Activated CD8-positive, alpha-beta T cell treated with anti-CD3 and anti-CD28 coated beads for 36 hours (primary cell): Measurements from ENCODE around the gene INPP4A. TPM values are rescaled to one million over a fixed set of nuclear protein-coding genes. Genes with fewer than 3 reads are reported as not detected.

ENCODE experiments used
- ATAC-seq: fragments of 200-7000 bp; cut with Tn5 transposase; one replicate; pipeline ENCODE4 v1.10.0; 2021; ENCODE audit warnings: mild to moderate bottlenecking, moderate library complexity
- CTCF ChIA-PET: fragments of 350-600 bp; sonication (Branson Sonifier 250); formaldehyde crosslinking; loops from one replicate; lab custom pipeline; 2021; ENCODE audit warnings: antibody characterized with exemption; lab: Charles Lee
- POLR2A ChIA-PET: fragments of 350-600 bp; sonication (Branson Sonifier 250); formaldehyde crosslinking; loops from one replicate; lab custom pipeline; 2021; ENCODE audit warnings: antibody characterized with exemption; lab: Charles Lee
- DNase-seq: peaks from one replicate; pipeline ENCODE4 v3.0.0-alpha.2; 2020
- H3K27ac Mint-ChIP-seq: one replicate; pipeline ENCODE4 v1.8.0; 2021; ENCODE audit warnings: mild to moderate bottlenecking, mixed read lengths
- H3K27me3 Mint-ChIP-seq: one replicate; pipeline ENCODE4 v1.8.0; 2021; ENCODE audit warnings: mixed read lengths
- H3K36me3 Mint-ChIP-seq: one replicate; pipeline ENCODE4 v1.8.0; 2021; ENCODE audit warnings: low read depth, mixed read lengths
- H3K4me1 Mint-ChIP-seq: one replicate; pipeline ENCODE4 v1.8.0; 2021; ENCODE audit warnings: low read depth, mixed read lengths
- H3K4me3 Mint-ChIP-seq: one replicate; pipeline ENCODE4 v1.8.0; 2021; ENCODE audit warnings: mild to moderate bottlenecking, moderate library complexity, mixed read lengths
- H3K9me3 Mint-ChIP-seq: one replicate; pipeline ENCODE4 v1.8.0; 2021; ENCODE audit warnings: mixed read lengths
- CTCF ChIP-seq: fragments of 200-600 bp; IDR thresholded peaks from one replicate; pipeline ENCODE4 v1.8.0; 2022; ENCODE audit warnings: antibody characterized with exemption, mild to moderate bottlenecking
- intact Hi-C: fragments of 100-400 bp; cut with micrococcal nuclease; formaldehyde crosslinking; loops from one replicate; pipeline ENCODE4 v1.10.0; 2022
- total RNA-seq, 2 experiments: library from RNA; stranded (reverse); gene quantifications; one replicate each; pipeline ENCODE4 v1.2.3, GENCODE V29; 2021

INPP4A gene
- total RNA-seq, 2 experiments from 2014 or later, result 46.7 to 46.9 TPM

DNA sequence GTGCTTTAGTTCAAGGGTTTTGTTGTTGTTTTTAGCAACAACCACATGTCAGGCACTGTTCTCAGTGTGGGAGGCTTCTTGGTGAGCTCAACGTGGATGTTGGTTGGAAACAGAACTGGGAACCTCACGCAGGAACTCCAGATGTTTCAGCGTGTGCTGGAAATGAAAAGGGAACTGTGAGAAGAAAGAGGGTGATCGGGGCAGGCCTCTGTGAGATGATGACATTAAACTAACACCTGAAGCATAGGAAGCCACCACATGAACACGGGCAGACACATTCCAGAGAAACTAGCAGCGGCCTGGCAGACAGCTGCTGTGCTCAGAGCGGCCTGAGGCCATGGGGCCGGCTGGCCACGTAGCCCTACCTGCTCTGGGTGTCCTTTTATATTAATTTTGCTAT lies 97.2 kb downstream of the INPP4A start:
- ChIA-PET POLR2A (interaction anchor here (0.8 to 0.9 kb wide), 2 partner anchors 8 to 62 kb away, joined by 3 to 4 read pairs; no protein-coding TSS in a partner anchor), CTCF (interaction anchor here (0.8 to 1.7 kb wide), 4 partner anchors 16 to 129 kb away, joined by 3 to 9 read pairs (median 3); no protein-coding TSS in a partner anchor)
- no peak for ATAC-seq
- Mint-ChIP-seq H3K27ac (peak overlapping the region; percentile 67), H3K36me3 (peaks cover 32% of the 10 kb centered on the region), H3K9me3 (no peaks in the 10 kb centered on the region), H3K27me3 (no peaks in the 10 kb centered on the region), H3K4me3 (no peak overlapping the region), H3K4me1 (peaks cover 14% of the 10 kb centered on the region)
- TF ChIP-seq CTCF, result no peak
- no peak for DNase-seq
- intact Hi-C loops, result no loop called here

DNA sequence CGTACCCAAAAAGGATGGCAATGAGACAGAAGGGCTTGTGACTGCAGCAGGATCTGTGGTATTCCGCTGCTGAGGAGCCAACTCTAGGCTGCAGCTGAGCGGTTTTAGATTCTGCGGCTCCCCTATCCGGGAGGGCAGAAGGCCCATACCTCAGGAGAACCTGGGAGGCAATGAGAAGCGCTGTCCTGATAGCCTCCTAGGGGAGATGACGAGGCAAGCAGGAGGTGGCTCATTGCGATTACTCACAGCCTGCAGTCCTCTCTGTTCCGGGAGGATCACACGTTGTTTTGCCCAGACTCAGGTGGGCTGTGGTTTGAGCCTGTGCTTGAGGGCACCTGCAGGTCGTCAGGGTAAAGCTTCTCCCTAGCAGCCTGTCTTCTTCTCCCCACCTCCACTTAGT lies 98.6 kb downstream of the INPP4A start:
- Mint-ChIP-seq H3K4me3 (no peak overlapping the region), H3K4me1 (peaks cover 27% of the 10 kb centered on the region), H3K9me3 (no peaks in the 10 kb centered on the region), H3K27me3 (no peaks in the 10 kb centered on the region), H3K36me3 (peaks cover 37% of the 10 kb centered on the region), H3K27ac (no peak overlapping the region)
- CTCF ChIA-PET, result interaction anchor here (0.8 to 1.7 kb wide), 3 partner anchors 10 to 25 kb away, joined by 3 to 9 read pairs (median 3); no protein-coding TSS in a partner anchor
- DNase-seq, result no peak
- POLR2A ChIA-PET, result no interaction called here
- no peak for ATAC-seq
- no peak for TF ChIP-seq CTCF
- intact Hi-C loops, result no loop called here

- Mint-ChIP-seq H3K4me3 (no peak overlapping the region), H3K27me3 (no peaks in the 10 kb centered on the region), H3K36me3 (peaks cover 35% of the 10 kb centered on the region), H3K27ac (no peak overlapping the region), H3K4me1 (peaks cover 29% of the 10 kb centered on the region), H3K9me3 (no peaks in the 10 kb centered on the region)
- DNase-seq (no peak), ATAC-seq (no peak)
- intact Hi-C loops, result no loop called here
- CTCF ChIA-PET, result interaction anchor here (1.1 kb wide), 1 partner anchor 25 kb away, joined by 3 read pairs; no protein-coding TSS in a partner anchor
- no peak for TF ChIP-seq CTCF
- POLR2A ChIA-PET, result no interaction called here
Measured at GRCh38 chr2:98543842-98544241, 99.2 kb downstream of the INPP4A start.

- H3K9me3 Mint-ChIP-seq, result no peaks in the 10 kb centered on the region
- DNase-seq, result no peak
- intact Hi-C loops, result no loop called here
- no peak overlapping the region for H3K4me3 Mint-ChIP-seq
- no peaks in the 10 kb centered on the region for H3K27me3 Mint-ChIP-seq
- ChIA-PET CTCF (interaction anchor here (1.0 to 2.1 kb wide), 2 partner anchors 23 to 52 kb away, joined by 3 to 5 read pairs; no protein-coding TSS in a partner anchor), POLR2A (interaction anchor here (0.9 kb wide), 1 partner anchor 66 kb away, joined by 3 read pairs; no protein-coding TSS in a partner anchor)
- TF ChIP-seq CTCF, result no peak
- peaks cover 26% of the 10 kb centered on the region for H3K36me3 Mint-ChIP-seq
- peaks cover 44% of the 10 kb centered on the region for H3K4me1 Mint-ChIP-seq
- ATAC-seq, result no peak
- no peak overlapping the region for H3K27ac Mint-ChIP-seq
Measured at GRCh38 chr2:98545591-98545990, 100.9 kb downstream of the INPP4A start.

- Mint-ChIP-seq H3K4me1 (peaks cover 50% of the 10 kb centered on the region), H3K27me3 (no peaks in the 10 kb centered on the region), H3K9me3 (no peaks in the 10 kb centered on the region), H3K36me3 (peaks cover 28% of the 10 kb centered on the region), H3K4me3 (no peak overlapping the region), H3K27ac (no peak overlapping the region)
- POLR2A ChIA-PET, result interaction anchor here (0.5 to 1.6 kb wide), 3 partner anchors 11 to 91 kb away, joined by 3 to 4 read pairs (median 3); no protein-coding TSS in a partner anchor
- CTCF ChIA-PET, result interaction anchor here (1.0 to 2.1 kb wide), 2 partner anchors 22 to 53 kb away, joined by 3 to 5 read pairs; no protein-coding TSS in a partner anchor
- intact Hi-C loops, result no loop called here
- no peak for TF ChIP-seq CTCF
- DNase-seq, result no peak
- ATAC-seq, result no peak
Measured at GRCh38 chr2:98546186-98546585, 101.5 kb downstream of the INPP4A start.
